GM19468 (cell line): ENCODE measurements around the gene GTPBP1.

Experiments used
- ATAC-seq: cut with Tn5 transposase; IDR thresholded peaks from one replicate; pipeline ENCODE4 v1.9.1; 2021; ENCODE audit warnings: mild to moderate bottlenecking, moderate library complexity, moderate number of reproducible peaks; ENCODE audit not compliant: unreplicated experiment; ENCODE audit errors: extremely low read depth

GTPBP1 gene

DNA sequence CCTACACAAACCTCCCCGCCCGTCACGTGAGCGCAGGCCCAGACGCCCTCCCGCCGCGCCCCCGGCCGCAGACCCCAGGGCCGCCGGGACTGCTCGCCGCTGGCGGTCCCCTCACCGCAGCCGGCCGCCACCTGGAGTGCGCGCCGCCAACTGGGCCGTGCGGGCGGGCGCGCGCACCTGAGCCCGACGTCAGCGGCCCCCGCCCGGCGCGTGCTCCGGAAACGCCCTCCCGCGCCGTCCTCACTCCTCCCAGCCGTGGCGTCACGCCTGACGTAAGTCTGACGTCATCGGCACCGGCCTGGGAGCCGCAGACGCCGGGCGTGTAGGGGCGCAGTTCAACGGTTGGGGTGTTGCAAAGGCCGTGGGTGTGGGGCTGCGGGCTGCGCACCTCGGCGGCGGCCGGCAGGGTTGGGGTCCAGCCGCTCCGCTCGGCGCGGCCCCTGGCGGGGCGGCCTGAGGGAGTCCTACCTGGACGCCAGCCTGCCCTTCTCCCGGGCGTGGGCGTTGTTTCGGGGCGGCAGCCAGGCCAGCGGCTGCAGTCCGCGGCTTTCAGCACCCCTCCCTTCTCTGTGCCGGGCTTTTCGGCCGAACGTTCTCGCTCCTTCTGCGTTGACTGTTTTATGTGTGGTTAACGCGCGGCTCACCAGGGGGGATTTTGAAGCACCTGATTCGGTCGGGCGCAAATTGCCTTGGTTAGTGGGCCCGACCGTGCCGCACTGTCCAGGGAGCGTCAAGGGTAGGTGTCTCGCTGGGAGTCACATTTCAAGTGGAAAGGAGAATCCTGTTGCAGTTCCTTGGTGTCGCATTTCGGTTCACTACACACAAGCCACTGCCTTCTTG lies 4.7 kb upstream of the GTPBP1 start, which contains the start of gene JOSD1:
JOSD1 (minus strand) TSS at position 155 of the 840 bp plus-strand sequence. CDS start 956 bp downstream, outside the sequence.
- peak; percentile 28 for ATAC-seq

DNA sequence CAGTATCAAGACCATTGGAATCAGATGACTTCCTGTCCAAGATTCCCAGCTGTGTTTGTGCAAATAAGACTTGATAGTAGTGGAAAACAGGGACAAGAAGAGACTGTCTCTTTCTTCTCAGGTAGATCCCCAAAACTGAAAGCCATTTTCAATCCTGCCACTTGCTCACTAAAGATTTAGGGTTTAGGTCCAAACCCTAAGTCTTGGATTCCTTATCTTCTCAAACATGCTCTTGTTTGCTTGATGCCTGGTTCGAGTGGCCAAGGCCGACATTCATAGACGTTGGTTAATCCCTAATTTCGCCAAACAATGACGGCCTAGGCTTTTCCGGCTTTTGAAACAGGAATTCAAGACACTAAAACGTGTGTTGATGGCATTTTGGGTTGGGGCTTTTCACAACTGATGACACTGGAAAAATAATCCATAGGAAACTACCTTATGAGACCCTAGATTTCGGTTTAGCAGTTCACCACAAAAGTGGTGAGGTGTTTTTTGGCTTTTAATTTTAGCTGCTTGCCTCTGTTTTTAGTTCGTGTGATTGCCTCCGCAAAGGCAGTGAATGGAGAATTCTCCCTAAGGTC lies 1.0 kb upstream of the GTPBP1 start:
- ATAC-seq, result no peak

GRCh38 chr22:38706101-38706900 lies 557 bp downstream of the GTPBP1 start:
- ATAC-seq, result no peak

- ATAC-seq, result no peak
Measured at GRCh38 chr22:38706901-38707195, 1.1 kb downstream of the GTPBP1 start.

DNA sequence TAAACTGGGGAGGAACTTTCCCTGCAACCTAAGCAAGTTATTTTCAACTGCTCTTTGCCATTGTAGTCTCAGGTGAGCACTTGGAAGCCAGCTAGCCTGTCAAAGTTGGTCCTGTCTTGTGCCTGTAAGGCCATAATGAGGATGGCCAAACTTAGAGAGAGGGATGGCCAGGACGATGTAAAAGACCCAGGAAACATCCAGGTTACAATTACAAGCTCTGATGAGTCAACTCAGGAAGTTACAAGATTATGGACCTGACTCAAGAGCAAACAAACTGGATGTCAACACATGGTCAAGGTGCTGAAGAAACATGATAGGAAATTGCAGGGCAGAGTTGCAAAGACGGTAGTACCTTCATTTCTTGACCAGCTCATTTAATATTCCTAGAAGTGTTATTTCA lies 1.6 kb downstream of the GTPBP1 start:
- ATAC-seq, result no peak

- ATAC-seq, result no peak
Measured at GRCh38 chr22:38707984-38708383, 2.2 kb downstream of the GTPBP1 start.

DNA sequence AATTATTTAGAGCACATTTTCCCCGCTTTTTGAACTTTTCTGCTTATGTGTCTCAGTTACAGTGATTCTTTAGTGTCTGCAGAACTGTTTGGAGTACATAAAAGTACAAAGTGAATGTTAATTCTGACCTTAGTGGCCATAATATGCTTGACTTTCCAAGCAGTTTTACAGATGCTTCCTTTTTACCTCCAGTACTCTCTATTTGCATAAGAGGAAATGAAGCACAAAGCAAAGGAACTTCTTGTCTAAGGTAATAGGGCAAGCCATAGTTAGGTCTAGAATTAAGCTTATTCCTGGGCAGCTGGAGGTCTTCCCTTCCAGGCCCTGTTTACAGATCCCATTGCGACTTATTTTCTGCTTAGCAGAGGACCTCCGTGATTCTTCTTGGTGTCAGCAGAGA lies 3.6 kb downstream of the GTPBP1 start:
- no peak for ATAC-seq

DNA sequence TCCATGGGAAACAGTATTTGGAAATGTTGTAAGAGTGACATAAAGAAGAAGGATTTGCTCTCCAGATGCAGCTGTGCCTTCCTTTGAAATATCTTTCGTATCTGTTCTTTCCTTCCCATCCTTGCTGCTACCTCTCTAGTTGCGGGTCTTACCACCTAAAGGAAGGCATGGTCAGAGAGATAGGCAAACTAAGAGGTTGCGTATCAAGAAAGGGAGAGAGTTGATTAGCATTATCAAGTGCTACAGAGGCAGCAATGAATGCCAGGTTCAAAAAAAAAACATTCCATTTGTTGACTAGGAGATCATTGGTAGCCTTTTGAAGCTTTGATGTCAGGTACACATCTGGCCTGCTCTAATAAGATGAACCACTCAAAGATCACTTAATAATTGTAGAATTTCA lies 4.6 kb downstream of the GTPBP1 start:
- ATAC-seq, result no peak

- ATAC-seq, result no peak
Measured at GRCh38 chr22:38710866-38711265, 5.1 kb downstream of the GTPBP1 start.

- no peak for ATAC-seq
Measured at GRCh38 chr22:38712486-38713207, 6.9 kb downstream of the GTPBP1 start.

GRCh38 chr22:38713921-38714320 lies 8.2 kb downstream of the GTPBP1 start:
- no peak for ATAC-seq

DNA sequence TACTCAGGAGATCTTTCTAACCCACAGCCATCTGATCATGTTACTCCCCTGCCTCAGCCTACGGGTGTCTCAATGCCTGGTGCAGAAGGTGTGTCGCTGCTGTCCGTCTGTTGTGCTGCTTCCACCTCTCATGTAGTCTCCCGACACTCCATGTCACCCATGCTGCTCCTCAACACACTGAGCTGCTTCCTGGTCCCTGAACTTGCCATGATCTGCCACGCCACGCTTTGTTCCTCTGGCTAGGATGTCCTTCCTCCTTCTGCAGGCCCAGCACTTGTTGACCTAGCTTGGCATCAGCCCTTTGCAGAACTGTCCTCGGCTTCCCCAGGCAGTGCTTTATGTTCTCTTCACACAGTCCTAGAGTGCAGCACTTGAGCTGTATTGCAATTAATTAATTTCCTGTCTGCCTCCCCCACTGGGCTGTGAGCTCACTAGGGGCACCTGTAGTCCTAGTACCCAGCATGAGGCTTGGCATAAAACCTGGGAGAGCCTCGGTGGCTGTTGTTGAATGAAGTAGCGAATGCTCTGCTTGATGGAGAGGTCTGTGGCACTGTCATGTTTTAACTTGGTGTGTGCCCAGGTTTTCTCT lies 9.5 kb downstream of the GTPBP1 start:
- ATAC-seq, result no peak

GRCh38 chr22:38715852-38716251 lies 10.1 kb downstream of the GTPBP1 start:
- no peak for ATAC-seq

DNA sequence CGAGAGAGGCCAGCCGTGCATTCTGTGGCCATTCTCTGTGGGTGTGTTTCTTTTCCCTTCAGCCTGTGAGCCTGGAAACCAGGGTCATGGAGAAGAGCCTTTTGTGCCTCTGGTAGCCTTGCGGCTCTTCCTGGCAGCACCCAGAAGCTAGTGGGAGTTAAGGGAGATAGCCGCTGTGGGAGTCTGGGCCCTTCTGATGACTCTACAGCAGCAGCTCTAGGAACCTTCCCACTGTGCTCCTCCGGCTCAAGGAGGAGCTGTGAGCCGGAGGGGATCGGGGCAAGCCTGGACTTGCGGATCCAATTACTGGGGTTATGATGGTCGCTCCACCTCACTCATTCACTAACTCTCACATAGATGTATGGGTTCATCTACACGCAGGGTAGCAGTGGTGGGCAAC lies 10.5 kb downstream of the GTPBP1 start:
- ATAC-seq, result no peak

DNA sequence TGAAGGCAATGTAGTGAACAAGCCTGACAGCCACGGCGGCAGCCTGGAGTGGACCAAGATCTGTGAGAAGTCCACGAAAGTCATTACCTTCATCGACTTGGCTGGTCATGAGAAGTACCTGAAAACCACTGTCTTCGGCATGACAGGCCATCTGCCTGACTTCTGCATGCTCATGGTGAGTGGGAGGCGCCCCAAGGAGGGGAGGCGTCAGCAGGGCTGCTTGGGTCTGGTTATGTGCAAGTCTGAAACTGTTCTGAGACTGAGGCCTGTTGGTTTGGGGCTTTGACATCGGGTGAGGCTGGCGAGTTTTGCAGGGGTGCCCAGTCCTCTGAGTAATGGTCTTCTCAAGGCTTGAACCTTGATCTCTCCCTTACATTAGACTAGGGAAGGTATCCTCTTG lies 11.1 kb downstream of the GTPBP1 start:
- no peak for ATAC-seq

DNA sequence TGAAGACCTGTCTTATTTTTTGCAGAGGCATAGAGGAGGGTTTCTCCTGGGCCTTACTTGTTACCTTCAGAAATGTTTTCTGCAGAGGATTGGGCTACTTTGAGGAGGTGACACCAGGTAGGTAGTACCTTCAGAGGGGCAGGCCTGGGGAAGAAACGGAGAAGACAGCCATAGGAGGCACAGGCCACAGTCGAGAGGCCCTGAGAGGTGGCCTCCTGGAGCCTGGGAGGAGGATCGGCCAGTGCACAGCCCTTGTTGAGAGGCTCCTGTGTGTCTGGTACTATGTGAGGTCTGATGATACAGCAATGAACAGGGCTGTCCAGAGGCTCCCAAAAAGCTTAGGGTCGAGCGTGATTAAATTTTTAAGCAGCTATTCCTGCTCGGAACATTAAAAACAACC lies 11.5 kb downstream of the GTPBP1 start:
- ATAC-seq, result no peak

- no peak for ATAC-seq
Measured at GRCh38 chr22:38718414-38718813, 12.7 kb downstream of the GTPBP1 start.

DNA sequence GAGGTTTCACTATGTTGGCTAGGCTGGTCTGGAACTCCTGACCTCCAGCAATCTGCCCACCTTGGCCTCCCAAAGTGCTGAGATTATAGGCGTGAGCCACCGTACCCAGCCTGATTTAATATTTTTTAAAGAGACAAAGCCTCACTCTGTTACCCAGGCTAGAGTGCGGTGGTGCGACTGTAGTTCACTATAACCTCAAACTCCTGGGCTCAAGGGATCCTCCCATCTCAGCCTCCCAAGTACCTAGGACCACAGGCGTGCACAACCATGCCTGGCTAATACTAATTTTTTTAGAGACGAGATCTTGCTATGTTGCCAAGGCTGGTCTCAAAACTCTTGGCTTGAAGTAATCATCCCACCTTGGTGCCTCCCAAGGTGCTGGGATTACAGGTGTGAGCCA lies 13.5 kb downstream of the GTPBP1 start:
- no peak for ATAC-seq

GRCh38 chr22:38720350-38720749 lies 14.6 kb downstream of the GTPBP1 start:
- ATAC-seq, result no peak

GRCh38 chr22:38721551-38721950 lies 15.8 kb downstream of the GTPBP1 start:
- no peak for ATAC-seq
